NB4 (cell line): Measurements from ENCODE around the gene SLC25A26.

ENCODE experiments used
- DNase-seq: peaks from one replicate; pipeline ENCODE4 v3.0.0; 2010; ENCODE audit warnings: low read depth
- H3K4me3 ChIP-seq: one replicate; pipeline ENCODE4 v1.5.1; 2011; ENCODE audit warnings: mild to moderate bottlenecking, low read depth, low read length, moderate library complexity
- MYC ChIP-seq: IDR thresholded peaks from 2 replicates; pipeline ENCODE4 v1.6.1; 2011; ENCODE audit warnings: low read depth, low read length
- POLR2A ChIP-seq: IDR thresholded peaks from 2 replicates; pipeline ENCODE4 v1.6.1; 2011; ENCODE audit warnings: mild to moderate bottlenecking; ENCODE audit not compliant: insufficient read length; ENCODE audit errors: extremely low read depth
- TF ChIP-seq, protein P1 (sequence below): IDR thresholded peaks from one replicate; pipeline ENCODE4 v1.5.1; 2012; ENCODE audit warnings: low read depth, low read length
- TF ChIP-seq, protein P2 (sequence below): IDR thresholded peaks from 2 replicates; pipeline ENCODE4 v1.6.1; 2011; ENCODE audit warnings: low read depth, low read length

Gene SLC25A26

DNA sequence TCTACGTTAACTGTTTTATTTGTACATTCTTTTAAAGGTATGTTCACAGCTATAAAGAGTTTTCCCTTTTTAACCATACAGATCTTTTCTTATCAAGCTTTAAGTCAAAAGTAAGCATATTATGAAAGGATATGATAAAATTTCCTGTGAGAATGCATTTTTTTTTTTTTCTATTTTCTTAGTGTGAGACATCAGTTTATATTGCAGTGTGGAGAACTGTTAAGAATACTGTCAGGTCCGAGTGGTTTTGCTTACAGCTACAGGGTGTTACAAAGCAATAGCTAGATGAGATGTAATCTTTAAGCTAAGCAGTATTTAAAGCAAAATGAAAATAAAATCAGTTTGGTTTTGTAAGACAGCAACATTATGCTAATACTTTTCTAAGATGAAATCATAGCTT lies 133.2 kb downstream of the SLC25A26 start:
- no peak overlapping the region for H3K4me3 ChIP-seq
- no peak for TF ChIP-seq MYC
- no peak for TF ChIP-seq POLR2A
- TF ChIP-seq, protein P1, sequence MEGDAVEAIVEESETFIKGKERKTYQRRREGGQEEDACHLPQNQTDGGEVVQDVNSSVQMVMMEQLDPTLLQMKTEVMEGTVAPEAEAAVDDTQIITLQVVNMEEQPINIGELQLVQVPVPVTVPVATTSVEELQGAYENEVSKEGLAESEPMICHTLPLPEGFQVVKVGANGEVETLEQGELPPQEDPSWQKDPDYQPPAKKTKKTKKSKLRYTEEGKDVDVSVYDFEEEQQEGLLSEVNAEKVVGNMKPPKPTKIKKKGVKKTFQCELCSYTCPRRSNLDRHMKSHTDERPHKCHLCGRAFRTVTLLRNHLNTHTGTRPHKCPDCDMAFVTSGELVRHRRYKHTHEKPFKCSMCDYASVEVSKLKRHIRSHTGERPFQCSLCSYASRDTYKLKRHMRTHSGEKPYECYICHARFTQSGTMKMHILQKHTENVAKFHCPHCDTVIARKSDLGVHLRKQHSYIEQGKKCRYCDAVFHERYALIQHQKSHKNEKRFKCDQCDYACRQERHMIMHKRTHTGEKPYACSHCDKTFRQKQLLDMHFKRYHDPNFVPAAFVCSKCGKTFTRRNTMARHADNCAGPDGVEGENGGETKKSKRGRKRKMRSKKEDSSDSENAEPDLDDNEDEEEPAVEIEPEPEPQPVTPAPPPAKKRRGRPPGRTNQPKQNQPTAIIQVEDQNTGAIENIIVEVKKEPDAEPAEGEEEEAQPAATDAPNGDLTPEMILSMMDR = no peak
- TF ChIP-seq, protein P2, sequence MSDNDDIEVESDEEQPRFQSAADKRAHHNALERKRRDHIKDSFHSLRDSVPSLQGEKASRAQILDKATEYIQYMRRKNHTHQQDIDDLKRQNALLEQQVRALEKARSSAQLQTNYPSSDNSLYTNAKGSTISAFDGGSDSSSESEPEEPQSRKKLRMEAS = no peak
- no peak for DNase-seq

DNA sequence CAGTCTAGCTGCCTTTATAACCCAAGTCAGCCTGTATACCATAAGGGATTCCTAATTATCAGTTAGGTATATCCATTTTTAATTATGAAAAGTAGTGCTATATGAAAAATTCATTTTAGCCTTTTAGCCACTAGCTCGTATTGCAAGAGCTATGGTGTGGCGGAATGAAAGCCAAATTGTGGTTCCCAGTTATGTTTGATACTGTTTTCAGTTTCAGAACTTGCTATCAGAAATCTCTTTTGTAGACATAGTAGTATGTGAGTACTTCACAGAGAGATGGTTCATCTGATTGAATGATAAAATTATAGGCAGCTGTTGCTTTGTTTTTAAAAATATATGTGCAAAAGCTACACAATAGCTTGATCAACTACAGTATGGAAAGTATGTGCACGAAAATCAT lies 134.6 kb downstream of the SLC25A26 start:
- TF ChIP-seq POLR2A (no peak), MYC (no peak)
- TF ChIP-seq, protein P1 = no peak
- TF ChIP-seq, protein P2 = no peak
- no peak for DNase-seq
- no peak overlapping the region for H3K4me3 ChIP-seq

DNA sequence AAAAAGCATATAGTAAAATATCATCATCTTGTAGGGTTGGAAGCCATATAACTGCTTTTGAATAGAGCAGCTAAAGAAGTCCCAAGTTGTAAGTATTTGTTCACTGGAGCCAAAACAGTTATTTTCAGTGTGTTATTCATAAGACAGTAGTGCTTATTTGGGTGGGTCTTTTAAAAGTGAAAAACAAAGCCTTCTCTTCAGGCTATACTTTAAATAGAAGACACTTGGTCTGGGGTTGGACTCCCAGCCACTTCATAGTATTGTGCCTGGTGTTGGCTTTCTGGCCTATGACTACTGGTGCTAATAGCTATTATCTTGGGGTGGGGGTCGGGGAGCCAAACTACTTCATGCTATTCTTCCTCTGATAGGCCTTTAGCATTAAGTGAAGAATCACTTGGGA lies 135.2 kb downstream of the SLC25A26 start:
- no peak for DNase-seq
- TF ChIP-seq POLR2A (no peak), MYC (no peak)
- TF ChIP-seq, protein P1 = no peak
- TF ChIP-seq, protein P2 = no peak
- no peak overlapping the region for H3K4me3 ChIP-seq

DNA sequence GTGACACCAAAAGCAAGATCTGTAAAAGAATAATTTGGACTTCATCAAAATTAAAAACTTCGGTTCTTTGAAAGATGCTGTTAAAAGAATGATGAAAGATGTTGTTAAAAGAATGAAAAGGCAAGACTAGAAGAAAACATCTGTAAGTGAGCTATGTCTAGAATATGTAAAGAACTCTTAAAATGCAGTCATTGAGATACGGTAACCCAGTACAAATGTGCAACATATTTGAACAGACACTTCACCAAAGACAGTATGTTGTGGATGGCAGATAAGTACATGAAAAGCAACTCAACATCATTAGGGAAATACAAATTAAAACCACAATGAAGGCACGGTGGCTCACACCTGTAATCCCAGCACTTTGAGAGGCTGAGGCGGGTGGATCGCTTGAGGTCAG lies 140.6 kb downstream of the SLC25A26 start:
- H3K4me3 ChIP-seq = no peak overlapping the region
- DNase-seq = no peak
- no peak for TF ChIP-seq MYC
- TF ChIP-seq, protein P1 = no peak
- TF ChIP-seq POLR2A = no peak
- TF ChIP-seq, protein P2 = no peak

DNA sequence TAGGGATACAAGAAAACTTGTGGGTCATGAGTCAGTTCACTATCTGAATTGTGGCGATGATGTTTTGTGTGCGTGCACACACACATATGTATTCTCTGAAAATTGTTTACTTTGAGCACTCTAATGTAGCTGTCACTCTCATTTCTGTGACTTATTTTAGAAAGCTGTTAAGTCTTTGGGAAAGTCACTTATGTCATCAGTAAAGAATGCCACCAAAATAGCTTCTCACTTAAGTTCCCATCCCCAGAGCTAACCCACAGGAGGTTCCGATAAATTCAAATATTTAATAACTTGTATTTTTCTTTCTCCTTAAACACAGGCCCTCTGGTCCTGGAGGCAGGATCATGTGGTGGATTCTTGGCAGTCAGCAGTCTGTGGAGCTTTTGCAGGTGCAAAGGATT lies 141.7 kb downstream of the SLC25A26 start:
- no peak overlapping the region for H3K4me3 ChIP-seq
- DNase-seq = no peak
- TF ChIP-seq, protein P2 = no peak
- no peak for TF ChIP-seq POLR2A
- TF ChIP-seq, protein P1 = no peak
- no peak for TF ChIP-seq MYC

DNA sequence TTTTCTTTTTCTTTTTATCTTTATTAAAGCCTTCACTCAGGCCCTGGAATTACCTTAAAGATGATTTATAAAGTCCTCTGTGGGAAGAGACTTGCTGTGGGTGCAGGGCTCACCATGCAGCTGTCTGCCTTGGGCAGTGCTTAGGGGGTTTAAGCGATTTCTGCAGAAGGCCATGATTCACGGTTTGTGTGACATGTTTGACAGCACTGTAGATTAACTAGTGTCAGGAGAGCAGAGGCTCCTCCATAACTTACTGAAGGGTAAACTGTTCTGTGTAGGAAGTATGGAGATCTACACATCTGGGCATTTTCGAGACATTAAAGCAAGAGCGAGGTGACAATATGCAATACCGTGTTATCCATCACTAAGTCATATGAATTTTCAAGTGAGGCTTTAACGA lies 142.3 kb downstream of the SLC25A26 start:
- DNase-seq = no peak
- H3K4me3 ChIP-seq = no peak overlapping the region
- TF ChIP-seq, protein P2 = no peak
- TF ChIP-seq POLR2A = no peak
- TF ChIP-seq, protein P1 = no peak
- no peak for TF ChIP-seq MYC
